Fibroblast of lung (primary cell): ENCODE results near the gene FAM185A.
"Not testable (repeated sequence)": the region's sequence is repeated elsewhere in the genome, so short reads cannot be mapped to it uniquely, and the experiment has no call there.

ENCODE experiments used
- CTCF ChIP-seq, 2 donors: IDR thresholded peaks in 1 of 2; conservative IDR thresholded peaks in 1 of 2; 1 replicate in 1 of 2; 2 replicates in 1 of 2; pipeline ENCODE4 v1.5.1; 2011 to 2012; ENCODE audit warnings: low read length in 2 of 2, control low read depth in 1 of 2, inconsistent platforms in 1 of 2, low read depth in 1 of 2, mild to moderate bottlenecking in 1 of 2
- EZH2 ChIP-seq: IDR thresholded peaks from 2 replicates; pipeline ENCODE4 v1.5.1; 2012; ENCODE audit warnings: low read length, control low read depth, mild to moderate bottlenecking; ENCODE audit errors: missing control alignments

- not testable (repeated sequence) for TF ChIP-seq CTCF (conservative IDR thresholded peaks at IDR 0.05 in 1 of 2, IDR thresholded peaks at IDR 0.05 in 1 of 2; ENCODE audit: low read depth in 1 of 2, low read length in 2 of 2); EZH2
These were observed 18.4 kb upstream of the FAM185A start for GRCh38 chr7:102730431-102730830.
